ENCODE measurements around the gene HOXC6. TPM values are rescaled to one million over a fixed set of nuclear protein-coding genes. Genes with fewer than 3 reads are reported as not detected.

The HOXC6 gene
- total and polyA plus RNA-seq, 4 donors = 0.18 to 0.71 (median 0.35) TPM

- H3K27ac ChIP-seq (ENCODE audit: low read depth in 1 of 2, low read length in 1 of 2) = no peak overlapping the region
- H3K4me3 ChIP-seq = no peak overlapping the region
- TF ChIP-seq CTCF (IDR thresholded peaks at IDR 0.05; ENCODE audit: control extremely low read depth, extremely low read depth) = no peak
- DNase-seq (no peak), ATAC-seq (ENCODE audit: insufficient read depth, low FRiP score) (no peak)
- peaks cover 0 to 7% (median 0%) of the 10 kb centered on the region in 4 donors for H3K9me3 ChIP-seq (ENCODE audit: control insufficient read depth in 4 of 4, insufficient read depth in 3 of 4, low read length in 3 of 4)
- H3K36me3 ChIP-seq (ENCODE audit: control insufficient read depth in 4 of 4, insufficient read depth in 4 of 4, low read length in 4 of 4) = no peaks in the 10 kb centered on the region
- WGBS, 2 donors = 54 to 57% methylated on average over 3 of the region's 3 CpGs
- H3K27me3 ChIP-seq (ENCODE audit: control insufficient read depth in 3 of 3, insufficient read depth in 3 of 3, low read length in 2 of 3) = peaks cover 7 to 97% (median 74%) of the 10 kb centered on the region in 3 donors
- peaks cover 0 to 57% (median 12%) of the 10 kb centered on the region in 5 donors for H3K4me1 ChIP-seq (ENCODE audit: control insufficient read depth in 5 of 5, insufficient read depth in 5 of 5, low read length in 5 of 5)
- no peak overlapping the region for H3K9ac ChIP-seq (ENCODE audit: insufficient read depth in 1 of 2, low read length in 2 of 2)
Observed at GRCh38 chr12:54048406-54049093, 20.3 kb downstream of the HOXC6 start.

GRCh38 chr12:54049108-54049507 lies 20.9 kb downstream of the HOXC6 start:
- H3K4me1 ChIP-seq (ENCODE audit: control insufficient read depth in 5 of 5, insufficient read depth in 5 of 5, low read length in 5 of 5) = peaks cover 0 to 52% (median 12%) of the 10 kb centered on the region in 5 donors
- H3K9ac ChIP-seq (ENCODE audit: insufficient read depth in 1 of 2, low read length in 2 of 2) = no peak overlapping the region
- no peak overlapping the region for H3K4me3 ChIP-seq
- ATAC-seq (ENCODE audit: insufficient read depth, low FRiP score) (no peak), DNase-seq (no peak)
- no peaks in the 10 kb centered on the region for H3K36me3 ChIP-seq (ENCODE audit: control insufficient read depth in 4 of 4, insufficient read depth in 4 of 4, low read length in 4 of 4)
- TF ChIP-seq CTCF (IDR thresholded peaks at IDR 0.05; ENCODE audit: control extremely low read depth, extremely low read depth) = no peak
- H3K9me3 ChIP-seq (ENCODE audit: control insufficient read depth in 4 of 4, insufficient read depth in 3 of 4, low read length in 3 of 4) = peaks cover 0 to 7% (median 0%) of the 10 kb centered on the region in 4 donors
- peaks cover 7 to 95% (median 76%) of the 10 kb centered on the region in 3 donors for H3K27me3 ChIP-seq (ENCODE audit: control insufficient read depth in 3 of 3, insufficient read depth in 3 of 3, low read length in 2 of 3)
- 44 to 59% methylated on average over 6 of the region's 6 CpGs for WGBS, 2 donors
- H3K27ac ChIP-seq (ENCODE audit: low read depth in 1 of 2, low read length in 1 of 2) = no peak overlapping the region

- no peak overlapping the region for H3K4me3 ChIP-seq
- ATAC-seq (ENCODE audit: insufficient read depth, low FRiP score) (no peak), DNase-seq (peak in 1 of 3 donors; percentile 30)
- H3K9me3 ChIP-seq (ENCODE audit: control insufficient read depth in 4 of 4, insufficient read depth in 3 of 4, low read length in 3 of 4) = peaks cover 0 to 7% (median 0%) of the 10 kb centered on the region in 4 donors
- H3K27me3 ChIP-seq (ENCODE audit: control insufficient read depth in 3 of 3, insufficient read depth in 3 of 3, low read length in 2 of 3) = peaks cover 7 to 91% (median 72%) of the 10 kb centered on the region in 3 donors
- 21 to 37% methylated on average over 2 of the region's 2 CpGs for WGBS, 2 donors
- H3K27ac ChIP-seq (ENCODE audit: low read depth in 1 of 2, low read length in 1 of 2) = no peak overlapping the region
- no peak for TF ChIP-seq CTCF (IDR thresholded peaks at IDR 0.05; ENCODE audit: control extremely low read depth, extremely low read depth)
- peaks cover 0 to 52% (median 13%) of the 10 kb centered on the region in 5 donors for H3K4me1 ChIP-seq (ENCODE audit: control insufficient read depth in 5 of 5, insufficient read depth in 5 of 5, low read length in 5 of 5)
- no peak overlapping the region for H3K9ac ChIP-seq (ENCODE audit: insufficient read depth in 1 of 2, low read length in 2 of 2)
- no peaks in the 10 kb centered on the region for H3K36me3 ChIP-seq (ENCODE audit: control insufficient read depth in 4 of 4, insufficient read depth in 4 of 4, low read length in 4 of 4)
Observed at GRCh38 chr12:54050482-54050810, 22.2 kb downstream of the HOXC6 start.
